ENCODE results near the gene SMAD4. TPM values are rescaled to one million over a fixed set of nuclear protein-coding genes. Genes with fewer than 3 reads are reported as not detected.

The SMAD4 gene
- total and polyA plus RNA-seq, 2 donors (not counting 1 experiment from before 2014, with no cell fraction given): 34.8 to 136 TPM

GRCh38 chr18:51070545-51070944, 40.5 kb downstream of the SMAD4 start:
- ATAC-seq (ENCODE audit: low read depth) (no peak), DNase-seq (no peak)
- Histone ChIP-seq H3K79me2 (ENCODE audit: control insufficient read depth, insufficient read depth, low read length) (peaks cover 13% of the 10 kb centered on the region), H3K4me1 (ENCODE audit: control insufficient read depth in 2 of 2, insufficient read depth in 2 of 2, low read length in 2 of 2) (peaks cover 17% of the 10 kb centered on the region in 2 donors), H3K4me2 (replicated peaks; ENCODE audit: low read depth, low read length, poor library complexity, severe bottlenecking) (no peak overlapping the region), H3K4me3 (ENCODE audit: control extremely low read depth in 1 of 5, extremely low read depth in 1 of 5, insufficient read depth in 1 of 5, low read depth in 2 of 5, low read length in 4 of 5) (no peak overlapping the region), H3K9ac (ENCODE audit: low read length) (no peak overlapping the region), H3K27me3 (replicated peaks in 1 of 4; ENCODE audit: control extremely low read depth in 1 of 4, control insufficient read depth in 3 of 4, insufficient read depth in 4 of 4, low read length in 3 of 4) (no peaks in the 10 kb centered on the region), H2AFZ (ENCODE audit: insufficient read depth, low read depth, low read length, poor library complexity, severe bottlenecking) (no peak overlapping the region), H3K27ac (ENCODE audit: low read length in 2 of 2) (no peak overlapping the region), H4K20me1 (ENCODE audit: control insufficient read depth, insufficient read depth, low read length, poor library complexity, severe bottlenecking) (peaks cover 43% of the 10 kb centered on the region), H3K9me3 (ENCODE audit: control extremely low read depth in 1 of 3, control insufficient read depth in 2 of 3, insufficient read depth in 1 of 3, low read length in 2 of 3) (no peaks in the 10 kb centered on the region), H3K36me3 (replicated peaks in 1 of 2; ENCODE audit: control extremely low read depth in 1 of 2, control insufficient read depth in 1 of 2, extremely low read depth in 1 of 2, insufficient read depth in 2 of 2, low read length in 1 of 2) (peaks cover 18 to 44% of the 10 kb centered on the region in 2 experiments)
- Mint-ChIP-seq H3K27me3 (no peaks in the 10 kb centered on the region), H3K27ac (no peak overlapping the region), H3K9me3 (ENCODE audit: insufficient read depth) (no peaks in the 10 kb centered on the region), H3K4me3 (no peak overlapping the region), H3K4me1 (peaks cover 17% of the 10 kb centered on the region)
- TF ChIP-seq EZH2 (IDR thresholded peaks at IDR 0.05; ENCODE audit: borderline replicate concordance, insufficient read depth, low read depth, low read length, poor library complexity, severe bottlenecking): no peak
- TF ChIP-seq, protein P1, sequence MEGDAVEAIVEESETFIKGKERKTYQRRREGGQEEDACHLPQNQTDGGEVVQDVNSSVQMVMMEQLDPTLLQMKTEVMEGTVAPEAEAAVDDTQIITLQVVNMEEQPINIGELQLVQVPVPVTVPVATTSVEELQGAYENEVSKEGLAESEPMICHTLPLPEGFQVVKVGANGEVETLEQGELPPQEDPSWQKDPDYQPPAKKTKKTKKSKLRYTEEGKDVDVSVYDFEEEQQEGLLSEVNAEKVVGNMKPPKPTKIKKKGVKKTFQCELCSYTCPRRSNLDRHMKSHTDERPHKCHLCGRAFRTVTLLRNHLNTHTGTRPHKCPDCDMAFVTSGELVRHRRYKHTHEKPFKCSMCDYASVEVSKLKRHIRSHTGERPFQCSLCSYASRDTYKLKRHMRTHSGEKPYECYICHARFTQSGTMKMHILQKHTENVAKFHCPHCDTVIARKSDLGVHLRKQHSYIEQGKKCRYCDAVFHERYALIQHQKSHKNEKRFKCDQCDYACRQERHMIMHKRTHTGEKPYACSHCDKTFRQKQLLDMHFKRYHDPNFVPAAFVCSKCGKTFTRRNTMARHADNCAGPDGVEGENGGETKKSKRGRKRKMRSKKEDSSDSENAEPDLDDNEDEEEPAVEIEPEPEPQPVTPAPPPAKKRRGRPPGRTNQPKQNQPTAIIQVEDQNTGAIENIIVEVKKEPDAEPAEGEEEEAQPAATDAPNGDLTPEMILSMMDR (IDR thresholded peaks at IDR 0.05): no peak
- no CpG with 5 or more reads among the region's 2 CpGs for WGBS (ENCODE audit: insufficient coverage)
- POLR2A ChIA-PET: no interaction called here
- CTCF ChIA-PET: no interaction called here
- intact Hi-C loops (cut with micrococcal nuclease): loop anchor here (10.0 kb wide), 1 partner anchor 124 kb away; the partner anchor contains the start of gene MEX3C

GRCh38 chr18:51072586-51073313, 42.7 kb downstream of the SMAD4 start:
- no peaks in the 10 kb centered on the region for H3K27me3 ChIP-seq (replicated peaks in 1 of 4; ENCODE audit: control extremely low read depth in 1 of 4, control insufficient read depth in 3 of 4, insufficient read depth in 4 of 4, low read length in 3 of 4)
- no peaks in the 10 kb centered on the region for H3K9me3 Mint-ChIP-seq (ENCODE audit: insufficient read depth)
- intact Hi-C loops (cut with micrococcal nuclease): loop anchor here (10.0 kb wide), 1 partner anchor 122 kb away; the partner anchor contains the start of gene MEX3C
- WGBS (ENCODE audit: insufficient coverage): no CpG with 5 or more reads among the region's 6 CpGs
- no peak overlapping the region for H2AFZ ChIP-seq (ENCODE audit: insufficient read depth, low read depth, low read length, poor library complexity, severe bottlenecking)
- CTCF ChIA-PET: no interaction called here
- H3K27ac ChIP-seq (ENCODE audit: low read length in 2 of 2): no peak overlapping the region
- no peak overlapping the region for H3K4me3 ChIP-seq (ENCODE audit: control extremely low read depth in 1 of 5, extremely low read depth in 1 of 5, insufficient read depth in 1 of 5, low read depth in 2 of 5, low read length in 4 of 5)
- no peak overlapping the region for H3K4me3 Mint-ChIP-seq
- peaks cover 17% of the 10 kb centered on the region in 2 donors for H3K4me1 ChIP-seq (ENCODE audit: control insufficient read depth in 2 of 2, insufficient read depth in 2 of 2, low read length in 2 of 2)
- POLR2A ChIA-PET: no interaction called here
- DNase-seq (no peak), ATAC-seq (ENCODE audit: low read depth) (no peak)
- no peak overlapping the region for H3K9ac ChIP-seq (ENCODE audit: low read length)
- no peak overlapping the region for H3K27ac Mint-ChIP-seq
- no peaks in the 10 kb centered on the region for H3K9me3 ChIP-seq (ENCODE audit: control extremely low read depth in 1 of 3, control insufficient read depth in 2 of 3, insufficient read depth in 1 of 3, low read length in 2 of 3)
- peaks cover 54% of the 10 kb centered on the region for H4K20me1 ChIP-seq (ENCODE audit: control insufficient read depth, insufficient read depth, low read length, poor library complexity, severe bottlenecking)
- H3K36me3 ChIP-seq (replicated peaks in 1 of 2; ENCODE audit: control extremely low read depth in 1 of 2, control insufficient read depth in 1 of 2, extremely low read depth in 1 of 2, insufficient read depth in 2 of 2, low read length in 1 of 2): peaks cover 16 to 45% of the 10 kb centered on the region in 2 experiments
- no peak for TF ChIP-seq EZH2 (IDR thresholded peaks at IDR 0.05; ENCODE audit: borderline replicate concordance, insufficient read depth, low read depth, low read length, poor library complexity, severe bottlenecking)
- TF ChIP-seq, protein P1 (IDR thresholded peaks at IDR 0.05): no peak
- H3K4me2 ChIP-seq (replicated peaks; ENCODE audit: low read depth, low read length, poor library complexity, severe bottlenecking): no peak overlapping the region
- H3K79me2 ChIP-seq (ENCODE audit: control insufficient read depth, insufficient read depth, low read length): peaks cover 13% of the 10 kb centered on the region
- H3K4me1 Mint-ChIP-seq: peaks cover 22% of the 10 kb centered on the region
- H3K27me3 Mint-ChIP-seq: no peaks in the 10 kb centered on the region
